ENCODE measurements around the gene NDST1. TPM values are rescaled to one million over a fixed set of nuclear protein-coding genes. Genes with fewer than 3 reads are reported as not detected.

Gene NDST1
- total and polyA plus RNA-seq, 2 of the 8 experiments (the other 6 are each of a cell fraction or from before 2014, with no cell fraction given): 27.0 to 72.0 TPM

DNA sequence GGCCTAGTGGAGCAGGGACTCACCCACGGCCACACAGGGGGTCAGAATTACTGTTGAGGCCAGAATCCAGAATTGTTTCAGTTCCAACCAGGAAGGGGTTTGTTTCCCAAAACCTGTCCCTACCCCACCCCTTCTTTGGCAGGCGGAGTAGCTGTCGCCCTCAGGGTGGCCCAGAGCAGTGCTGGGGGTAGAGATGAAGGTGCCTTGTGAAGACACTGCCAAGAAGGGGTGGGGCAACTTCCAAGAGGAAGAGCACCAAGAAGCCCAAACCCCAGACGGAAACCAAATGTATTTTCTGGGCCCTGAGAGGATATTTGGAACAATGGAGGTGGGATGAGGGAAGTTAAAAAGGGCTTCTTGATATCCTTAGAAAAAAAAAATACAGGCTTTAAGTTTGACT is 11.4 kb upstream of the NDST1 start (continued):
- TF ChIP-seq, protein P1, sequence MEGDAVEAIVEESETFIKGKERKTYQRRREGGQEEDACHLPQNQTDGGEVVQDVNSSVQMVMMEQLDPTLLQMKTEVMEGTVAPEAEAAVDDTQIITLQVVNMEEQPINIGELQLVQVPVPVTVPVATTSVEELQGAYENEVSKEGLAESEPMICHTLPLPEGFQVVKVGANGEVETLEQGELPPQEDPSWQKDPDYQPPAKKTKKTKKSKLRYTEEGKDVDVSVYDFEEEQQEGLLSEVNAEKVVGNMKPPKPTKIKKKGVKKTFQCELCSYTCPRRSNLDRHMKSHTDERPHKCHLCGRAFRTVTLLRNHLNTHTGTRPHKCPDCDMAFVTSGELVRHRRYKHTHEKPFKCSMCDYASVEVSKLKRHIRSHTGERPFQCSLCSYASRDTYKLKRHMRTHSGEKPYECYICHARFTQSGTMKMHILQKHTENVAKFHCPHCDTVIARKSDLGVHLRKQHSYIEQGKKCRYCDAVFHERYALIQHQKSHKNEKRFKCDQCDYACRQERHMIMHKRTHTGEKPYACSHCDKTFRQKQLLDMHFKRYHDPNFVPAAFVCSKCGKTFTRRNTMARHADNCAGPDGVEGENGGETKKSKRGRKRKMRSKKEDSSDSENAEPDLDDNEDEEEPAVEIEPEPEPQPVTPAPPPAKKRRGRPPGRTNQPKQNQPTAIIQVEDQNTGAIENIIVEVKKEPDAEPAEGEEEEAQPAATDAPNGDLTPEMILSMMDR (IDR thresholded peaks at IDR 0.05; ENCODE audit: control extremely low read depth in 1 of 3, insufficient read depth in 1 of 3, low read depth in 1 of 3, low read length in 3 of 3): no peak
- TF ChIP-seq SIRT6 (IDR thresholded peaks at IDR 0.05; ENCODE audit: low read length) (no peak), ATF3 (IDR thresholded peaks at IDR 0.05; ENCODE audit: insufficient read depth, low read depth, low read length) (no peak), CHD1 (IDR thresholded peaks at IDR 0.05; ENCODE audit: low read depth, low read length) (no peak), CBX5 (IDR thresholded peaks at IDR 0.05; ENCODE audit: low read depth, low read length) (no peak), PHF8 (conservative IDR thresholded peaks at IDR 0.05; ENCODE audit: low read depth, low read length) (no peak), GTF2F1 (IDR thresholded peaks at IDR 0.05; ENCODE audit: borderline replicate concordance, low read depth, low read length) (no peak), KDM5A (IDR thresholded peaks at IDR 0.05; ENCODE audit: low read length) (no peak), KDM4A (IDR thresholded peaks at IDR 0.05; ENCODE audit: low read depth, low read length, severe bottlenecking) (no peak), SRF (IDR thresholded peaks at IDR 0.05; ENCODE audit: low read depth, low read length) (no peak), POLR2AphosphoS5 (IDR thresholded peaks at IDR 0.05; ENCODE audit: low read depth, low read length) (no peak)
